ENCODE data around the gene OR5D13.

DNA sequence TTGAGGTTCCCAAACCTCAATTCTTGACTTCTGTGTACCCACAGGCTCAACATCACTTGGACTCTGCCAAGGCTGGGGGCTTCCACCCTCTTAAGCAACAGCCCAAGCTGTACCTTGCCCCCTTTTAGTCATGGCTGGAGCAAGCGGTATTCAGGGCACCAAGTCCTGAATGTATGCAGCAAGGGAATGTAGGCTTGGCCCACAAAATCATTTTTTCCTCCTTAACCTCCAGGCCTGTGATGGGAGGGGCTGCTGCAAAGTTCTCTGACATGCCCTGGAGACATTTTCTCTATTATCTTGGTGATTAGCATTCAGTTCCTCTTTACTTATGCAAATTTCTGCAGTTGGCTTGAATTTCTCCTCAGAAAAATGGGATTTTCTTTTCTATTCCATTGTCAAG is 33.0 kb downstream of the OR5D13 start:
- no peak for TF ChIP-seq ARNTL (CRISPR knock-in tag; IDR thresholded peaks at IDR 0.05; ENCODE audit: borderline replicate concordance, low read depth)
- TF ChIP-seq, protein P1, sequence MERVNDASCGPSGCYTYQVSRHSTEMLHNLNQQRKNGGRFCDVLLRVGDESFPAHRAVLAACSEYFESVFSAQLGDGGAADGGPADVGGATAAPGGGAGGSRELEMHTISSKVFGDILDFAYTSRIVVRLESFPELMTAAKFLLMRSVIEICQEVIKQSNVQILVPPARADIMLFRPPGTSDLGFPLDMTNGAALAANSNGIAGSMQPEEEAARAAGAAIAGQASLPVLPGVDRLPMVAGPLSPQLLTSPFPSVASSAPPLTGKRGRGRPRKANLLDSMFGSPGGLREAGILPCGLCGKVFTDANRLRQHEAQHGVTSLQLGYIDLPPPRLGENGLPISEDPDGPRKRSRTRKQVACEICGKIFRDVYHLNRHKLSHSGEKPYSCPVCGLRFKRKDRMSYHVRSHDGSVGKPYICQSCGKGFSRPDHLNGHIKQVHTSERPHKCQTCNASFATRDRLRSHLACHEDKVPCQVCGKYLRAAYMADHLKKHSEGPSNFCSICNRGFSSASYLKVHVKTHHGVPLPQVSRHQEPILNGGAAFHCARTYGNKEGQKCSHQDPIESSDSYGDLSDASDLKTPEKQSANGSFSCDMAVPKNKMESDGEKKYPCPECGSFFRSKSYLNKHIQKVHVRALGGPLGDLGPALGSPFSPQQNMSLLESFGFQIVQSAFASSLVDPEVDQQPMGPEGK (CRISPR knock-in tag; IDR thresholded peaks at IDR 0.05; ENCODE audit: borderline replicate concordance): no peak
- TF ChIP-seq ZC3H10 (CRISPR knock-in tag; IDR thresholded peaks at IDR 0.05): no peak
- no peak for TF ChIP-seq CSDC2 (CRISPR knock-in tag; IDR thresholded peaks at IDR 0.05)
- TF ChIP-seq, protein P2, sequence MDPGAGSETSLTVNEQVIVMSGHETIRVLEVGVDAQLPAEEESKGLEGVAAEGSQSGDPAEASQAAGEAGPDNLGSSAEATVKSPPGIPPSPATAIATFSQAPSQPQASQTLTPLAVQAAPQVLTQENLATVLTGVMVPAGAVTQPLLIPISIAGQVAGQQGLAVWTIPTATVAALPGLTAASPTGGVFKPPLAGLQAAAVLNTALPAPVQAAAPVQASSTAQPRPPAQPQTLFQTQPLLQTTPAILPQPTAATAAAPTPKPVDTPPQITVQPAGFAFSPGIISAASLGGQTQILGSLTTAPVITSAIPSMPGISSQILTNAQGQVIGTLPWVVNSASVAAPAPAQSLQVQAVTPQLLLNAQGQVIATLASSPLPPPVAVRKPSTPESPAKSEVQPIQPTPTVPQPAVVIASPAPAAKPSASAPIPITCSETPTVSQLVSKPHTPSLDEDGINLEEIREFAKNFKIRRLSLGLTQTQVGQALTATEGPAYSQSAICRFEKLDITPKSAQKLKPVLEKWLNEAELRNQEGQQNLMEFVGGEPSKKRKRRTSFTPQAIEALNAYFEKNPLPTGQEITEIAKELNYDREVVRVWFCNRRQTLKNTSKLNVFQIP (CRISPR knock-in tag; IDR thresholded peaks at IDR 0.05; ENCODE audit: borderline replicate concordance, low read depth): no peak
- no peak for TF ChIP-seq TCF4 (CRISPR knock-in tag; IDR thresholded peaks at IDR 0.05; ENCODE audit: borderline replicate concordance)
- no peak for TF ChIP-seq ISL1 (CRISPR knock-in tag; IDR thresholded peaks at IDR 0.05)
- no peak for TF ChIP-seq OSR1 (CRISPR knock-in tag; IDR thresholded peaks at IDR 0.05)
- no peak for TF ChIP-seq ZNF8 (CRISPR knock-in tag; IDR thresholded peaks at IDR 0.05)
- TF ChIP-seq SNAI2 (CRISPR knock-in tag; IDR thresholded peaks at IDR 0.05): no peak
